Measurements from ENCODE around the gene TIGIT.

GRCh38 chr3:114286266-114286665 is 7.6 kb upstream of the TIGIT start:
- TF ChIP-seq CTCF (IDR thresholded peaks at IDR 0.05) (no peak), EP300 (IDR thresholded peaks at IDR 0.05; ENCODE audit: low read depth) (no peak), POLR2A (IDR thresholded peaks at IDR 0.05) (no peak)
